ENCODE results near the gene TTF1.

Gene TTF1

GRCh38 chr9:132372177-132373095, 34.2 kb downstream of the TTF1 start:
- TF ChIP-seq CREB5 (CRISPR knock-in tag; IDR thresholded peaks at IDR 0.05; ENCODE audit: low read depth): no peak
- TF ChIP-seq CSDC2 (CRISPR knock-in tag; IDR thresholded peaks at IDR 0.05): no peak
- TF ChIP-seq ARNTL (CRISPR knock-in tag; IDR thresholded peaks at IDR 0.05; ENCODE audit: borderline replicate concordance, low read depth): no peak
- no peak for TF ChIP-seq ZFP30 (CRISPR knock-in tag; IDR thresholded peaks at IDR 0.05)
- no peak for TF ChIP-seq GLIS3 (CRISPR knock-in tag; IDR thresholded peaks at IDR 0.05)
- TF ChIP-seq POU6F1 (CRISPR knock-in tag; IDR thresholded peaks at IDR 0.05; ENCODE audit: borderline replicate concordance, low read depth): no peak
- TF ChIP-seq ZNF70 (CRISPR knock-in tag; IDR thresholded peaks at IDR 0.05): no peak
- TF ChIP-seq ESRRG (CRISPR knock-in tag; IDR thresholded peaks at IDR 0.05): no peak
- TF ChIP-seq ZFP3 (CRISPR knock-in tag; IDR thresholded peaks at IDR 0.05): no peak
- no peak for TF ChIP-seq SNAI2 (CRISPR knock-in tag; IDR thresholded peaks at IDR 0.05)
- TF ChIP-seq ZC3H10 (CRISPR knock-in tag; IDR thresholded peaks at IDR 0.05): no peak
- TF ChIP-seq TCF4 (CRISPR knock-in tag; IDR thresholded peaks at IDR 0.05; ENCODE audit: borderline replicate concordance): no peak
- ATAC-seq: peak; percentile 28

- ATAC-seq: no peak
- TF ChIP-seq ZNF8 (CRISPR knock-in tag; IDR thresholded peaks at IDR 0.05): no peak
- no peak for TF ChIP-seq BACH2 (CRISPR knock-in tag; IDR thresholded peaks at IDR 0.05; ENCODE audit: borderline replicate concordance)
- TF ChIP-seq ZNF565 (CRISPR knock-in tag; conservative IDR thresholded peaks at IDR 0.05; ENCODE audit: low read depth): no peak
- TF ChIP-seq ZNF70 (CRISPR knock-in tag; IDR thresholded peaks at IDR 0.05): no peak
- TF ChIP-seq ZFP30 (CRISPR knock-in tag; IDR thresholded peaks at IDR 0.05): no peak
- no peak for TF ChIP-seq TCF4 (CRISPR knock-in tag; IDR thresholded peaks at IDR 0.05; ENCODE audit: borderline replicate concordance)
- no peak for TF ChIP-seq PATZ1 (CRISPR knock-in tag; IDR thresholded peaks at IDR 0.05; ENCODE audit: borderline replicate concordance)
- no peak for TF ChIP-seq TOX (CRISPR knock-in tag; IDR thresholded peaks at IDR 0.05; ENCODE audit: borderline replicate concordance)
- TF ChIP-seq, protein P1, sequence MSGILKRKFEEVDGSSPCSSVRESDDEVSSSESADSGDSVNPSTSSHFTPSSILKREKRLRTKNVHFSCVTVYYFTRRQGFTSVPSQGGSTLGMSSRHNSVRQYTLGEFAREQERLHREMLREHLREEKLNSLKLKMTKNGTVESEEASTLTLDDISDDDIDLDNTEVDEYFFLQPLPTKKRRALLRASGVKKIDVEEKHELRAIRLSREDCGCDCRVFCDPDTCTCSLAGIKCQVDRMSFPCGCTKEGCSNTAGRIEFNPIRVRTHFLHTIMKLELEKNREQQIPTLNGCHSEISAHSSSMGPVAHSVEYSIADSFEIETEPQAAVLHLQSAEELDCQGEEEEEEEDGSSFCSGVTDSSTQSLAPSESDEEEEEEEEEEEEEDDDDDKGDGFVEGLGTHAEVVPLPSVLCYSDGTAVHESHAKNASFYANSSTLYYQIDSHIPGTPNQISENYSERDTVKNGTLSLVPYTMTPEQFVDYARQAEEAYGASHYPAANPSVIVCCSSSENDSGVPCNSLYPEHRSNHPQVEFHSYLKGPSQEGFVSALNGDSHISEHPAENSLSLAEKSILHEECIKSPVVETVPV (CRISPR knock-in tag; IDR thresholded peaks at IDR 0.05): no peak
- TF ChIP-seq TSHZ2 (CRISPR knock-in tag; IDR thresholded peaks at IDR 0.05): no peak
- TF ChIP-seq ZFP3 (CRISPR knock-in tag; IDR thresholded peaks at IDR 0.05): no peak
- no peak for TF ChIP-seq CREB5 (CRISPR knock-in tag; IDR thresholded peaks at IDR 0.05; ENCODE audit: low read depth)
- TF ChIP-seq PPARA (CRISPR knock-in tag; IDR thresholded peaks at IDR 0.05; ENCODE audit: borderline replicate concordance): no peak
- TF ChIP-seq ESRRG (CRISPR knock-in tag; IDR thresholded peaks at IDR 0.05): no peak
- TF ChIP-seq CSDC2 (CRISPR knock-in tag; IDR thresholded peaks at IDR 0.05): no peak
- no peak for TF ChIP-seq ISL1 (CRISPR knock-in tag; IDR thresholded peaks at IDR 0.05)
Observed at GRCh38 chr9:132370592-132370991, 36.0 kb downstream of the TTF1 start.

Data from SK-N-SH treated with all-trans-retinoic acid at 6 μM for 48 hours (cell line).